Neuronal stem cell (in vitro differentiated cells): ENCODE data around the gene MEF2C.
A peak's percentile ranks its signal among the peaks of the same experiment; 100 is the strongest.

Source experiments
- DNase-seq: peaks from one replicate; pipeline ENCODE4 v3.0.0-alpha.2; 2013; ENCODE audit warnings: low spot score
- H2AFZ ChIP-seq: one replicate; pipeline ENCODE4 v1.6.1; 2013; ENCODE audit warnings: mild to moderate bottlenecking, low read length, inconsistent platforms
- H2AK5ac ChIP-seq: 2 replicates; pipeline ENCODE4 v1.6.1; 2013; ENCODE audit warnings: low read depth, mild to moderate bottlenecking, inconsistent platforms, low read length, moderate library complexity, mixed read lengths
- H2BK120ac ChIP-seq: 2 replicates; pipeline ENCODE4 v1.6.1; 2013; ENCODE audit warnings: low read depth, mild to moderate bottlenecking, inconsistent platforms, low read length, moderate library complexity, mixed read lengths
- H2BK12ac ChIP-seq: one replicate; pipeline ENCODE4 v1.6.1; 2013; ENCODE audit warnings: low read length, inconsistent platforms
- H2BK15ac ChIP-seq: 2 replicates; pipeline ENCODE4 v1.6.1; 2013; ENCODE audit warnings: mild to moderate bottlenecking, low read length, inconsistent platforms, mixed read lengths
- H2BK5ac ChIP-seq: one replicate; pipeline ENCODE4 v1.6.1; 2013; ENCODE audit warnings: inconsistent platforms, mild to moderate bottlenecking, low read length, moderate library complexity
- H3K14ac ChIP-seq: one replicate; pipeline ENCODE4 v1.6.1; 2013; ENCODE audit warnings: low read length, inconsistent platforms
- H3K18ac ChIP-seq: 2 replicates; pipeline ENCODE4 v1.6.1; 2013; ENCODE audit warnings: low read length, inconsistent platforms
- H3K23ac ChIP-seq: 2 replicates; pipeline ENCODE4 v1.6.1; 2013; ENCODE audit warnings: low read depth, mild to moderate bottlenecking, mixed read lengths, low read length, inconsistent platforms; ENCODE audit not compliant: poor library complexity
- H3K27ac ChIP-seq: replicated peaks from 3 replicates; pipeline ENCODE4 v1.5.1; 2013; ENCODE audit warnings: low read length, inconsistent platforms
- H3K27me3 ChIP-seq, 3 experiments: 2 replicates each; pipeline ENCODE4 v1.6.1; 2013; ENCODE audit warnings: low read length in 3 of 3, mild to moderate bottlenecking in 2 of 3, inconsistent platforms in 1 of 3, low read depth in 1 of 3, mixed read lengths in 1 of 3, moderate library complexity in 1 of 3; ENCODE audit not compliant: control insufficient read depth in 3 of 3, insufficient read depth in 3 of 3
- H3K36me3 ChIP-seq, 2 donors: replicated peaks in 1 of 2; 2 replicates each; pipeline ENCODE4 v1.6.1; 2013; ENCODE audit warnings: low read length in 2 of 2; ENCODE audit not compliant: control insufficient read depth in 2 of 2, insufficient read depth in 2 of 2
- H3K4ac ChIP-seq: 2 replicates; pipeline ENCODE4 v1.6.1; 2013; ENCODE audit warnings: inconsistent platforms, mild to moderate bottlenecking, low read length, moderate library complexity
- H3K4me1 ChIP-seq, 2 donors: 1 replicate in 1 of 2; 2 replicates in 1 of 2; pipeline ENCODE4 v1.6.1; 2013; ENCODE audit warnings: low read length in 2 of 2, low read depth in 1 of 2; ENCODE audit not compliant: control insufficient read depth in 2 of 2, insufficient read depth in 1 of 2
- H3K4me2 ChIP-seq: one replicate; pipeline ENCODE4 v1.6.1; 2013; ENCODE audit warnings: mild to moderate bottlenecking, low read length, inconsistent platforms; ENCODE audit not compliant: insufficient read depth, poor library complexity, severe bottlenecking
- H3K4me3 ChIP-seq, 2 donors: 2 replicates each; pipeline ENCODE4 v1.5.1; 2013; ENCODE audit warnings: low read length in 2 of 2, mild to moderate bottlenecking in 2 of 2, inconsistent platforms in 1 of 2, moderate library complexity in 1 of 2
- H3K79me1 ChIP-seq: one replicate; pipeline ENCODE4 v1.6.1; 2013; ENCODE audit warnings: low read depth, mild to moderate bottlenecking, inconsistent platforms, low read length, moderate library complexity
- H3K9ac ChIP-seq: one replicate; pipeline ENCODE4 v1.6.1; 2013; ENCODE audit warnings: mild to moderate bottlenecking, low read depth, low read length, inconsistent platforms; ENCODE audit not compliant: poor library complexity
- H3K9me3 ChIP-seq, 2 donors: replicated peaks in 1 of 2; 2 replicates each; pipeline versions ENCODE3 to v1.6.1; 2013; ENCODE audit warnings: low read length in 2 of 2, mild to moderate bottlenecking in 2 of 2, inconsistent platforms in 1 of 2, low read depth in 1 of 2, mixed read lengths in 1 of 2, moderate library complexity in 1 of 2; ENCODE audit not compliant: control insufficient read depth in 2 of 2, insufficient read depth in 1 of 2
- H4K8ac ChIP-seq: one replicate; pipeline ENCODE4 v1.6.1; 2013; ENCODE audit warnings: low read depth, mild to moderate bottlenecking, inconsistent platforms, low read length, moderate library complexity
- H4K91ac ChIP-seq: one replicate; pipeline ENCODE4 v1.6.1; 2013; ENCODE audit warnings: low read length, low read depth, mild to moderate bottlenecking, inconsistent platforms; ENCODE audit not compliant: poor library complexity
- WGBS, 2 donors: extraction: QIAGEN DNeasy Blood & Tissue Kit; methylation state at CpG; one replicate each; pipeline ENCODE4 v1.1.7; 2013; ENCODE audit warnings: missing lambda C conversion rate in 2 of 2, mixed read lengths in 1 of 2; ENCODE audit not compliant: insufficient read length in 2 of 2, insufficient replicate concordance in 1 of 2; ENCODE audit errors: extremely low coverage in 2 of 2; 5-methylcytosine and 5-hydroxymethylcytosine counted together

MEF2C gene

DNA sequence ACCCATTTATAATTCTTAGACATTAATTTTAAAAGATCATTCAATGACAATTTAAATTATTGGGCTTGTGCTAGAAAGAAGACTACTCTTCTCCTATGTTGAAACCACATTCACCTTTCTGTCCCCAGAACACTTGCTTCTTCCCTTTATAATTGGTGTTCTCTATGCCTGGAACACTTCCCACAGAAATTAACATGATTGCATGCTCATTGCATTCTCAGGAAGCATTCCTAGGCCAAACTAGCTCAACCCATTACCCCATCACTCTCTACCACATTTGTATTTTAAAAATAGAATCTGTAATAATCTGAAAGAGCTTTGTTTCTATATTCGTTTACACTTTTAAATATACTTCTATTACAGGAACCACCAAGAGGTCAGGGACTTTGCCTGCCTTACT lies 184.7 kb downstream of the MEF2C start:
- Histone ChIP-seq H3K79me1 (no peaks in the 10 kb centered on the region), H3K18ac (no peak overlapping the region), H3K9me3 (peaks cover 3 to 4% of the 10 kb centered on the region in 2 donors), H4K8ac (no peak overlapping the region), H3K23ac (no peak overlapping the region), H4K91ac (no peak overlapping the region), H3K4me2 (no peak overlapping the region), H3K4me3 (no peak overlapping the region), H3K4ac (no peak overlapping the region), H3K14ac (no peak overlapping the region), H2BK12ac (no peak overlapping the region), H2BK15ac (no peak overlapping the region), H3K4me1 (peaks cover 0 to 5% of the 10 kb centered on the region in 2 donors), H2AFZ (no peak overlapping the region), H3K27me3 (peaks cover 19 to 84% (median 26%) of the 10 kb centered on the region in 3 experiments), H3K36me3 (no peaks in the 10 kb centered on the region), H2BK120ac (no peak overlapping the region), H2BK5ac (no peak overlapping the region), H3K9ac (no peak overlapping the region), H2AK5ac (no peak overlapping the region), H3K27ac (no peak overlapping the region)
- WGBS, 2 donors, result no CpG with 5 or more reads among the region's 1 CpG
- no peak for DNase-seq

- Histone ChIP-seq H2BK15ac (no peak overlapping the region), H2AFZ (no peak overlapping the region), H4K8ac (no peak overlapping the region), H3K4ac (no peak overlapping the region), H3K9me3 (peaks cover 3 to 4% of the 10 kb centered on the region in 2 donors), H3K4me3 (no peak overlapping the region), H3K27ac (no peak overlapping the region), H2BK5ac (no peak overlapping the region), H3K4me1 (peaks cover 2 to 7% of the 10 kb centered on the region in 2 donors), H3K18ac (no peak overlapping the region), H3K14ac (no peak overlapping the region), H3K79me1 (no peaks in the 10 kb centered on the region), H2AK5ac (no peak overlapping the region), H2BK120ac (no peak overlapping the region), H3K9ac (no peak overlapping the region), H2BK12ac (no peak overlapping the region), H3K23ac (no peak overlapping the region), H3K27me3 (peaks cover 34 to 97% (median 44%) of the 10 kb centered on the region in 3 experiments), H3K36me3 (no peaks in the 10 kb centered on the region), H3K4me2 (no peak overlapping the region), H4K91ac (no peak overlapping the region)
- DNase-seq, result no peak
Measured at GRCh38 chr5:88696466-88696865, 186.5 kb downstream of the MEF2C start.

DNA sequence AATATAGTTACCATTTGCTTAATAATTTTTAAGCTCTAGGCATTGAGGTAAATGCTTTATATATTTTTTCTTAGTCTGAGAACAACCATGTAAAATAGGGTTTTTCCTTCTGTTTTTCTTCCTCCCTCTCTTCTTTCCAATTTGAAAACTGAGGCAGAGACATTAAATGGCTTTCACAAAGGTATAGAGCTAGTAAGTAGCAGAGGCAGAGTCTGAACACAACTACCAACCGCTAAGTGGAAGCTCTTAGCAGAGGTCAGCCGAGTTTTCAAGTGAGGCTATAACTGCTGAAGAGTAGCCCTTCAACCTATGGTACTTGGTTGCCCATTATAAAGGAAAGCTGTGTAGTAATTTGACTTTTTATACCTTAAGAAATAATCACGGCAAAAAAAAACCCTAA lies 187.1 kb downstream of the MEF2C start:
- no peak overlapping the region for H2BK12ac ChIP-seq
- H3K4me1 ChIP-seq, result peaks cover 2 to 7% of the 10 kb centered on the region in 2 donors
- peaks cover 36 to 100% (median 49%) of the 10 kb centered on the region in 3 experiments for H3K27me3 ChIP-seq
- H4K8ac ChIP-seq, result no peak overlapping the region
- H4K91ac ChIP-seq, result no peak overlapping the region
- H3K4me3 ChIP-seq, result no peak overlapping the region
- H2AK5ac ChIP-seq, result no peak overlapping the region
- no peaks in the 10 kb centered on the region for H3K36me3 ChIP-seq
- no peak overlapping the region for H2BK15ac ChIP-seq
- H3K18ac ChIP-seq, result no peak overlapping the region
- H3K23ac ChIP-seq, result no peak overlapping the region
- no peak overlapping the region for H3K14ac ChIP-seq
- H2AFZ ChIP-seq, result no peak overlapping the region
- H3K27ac ChIP-seq, result no peak overlapping the region
- peaks cover 3 to 4% of the 10 kb centered on the region in 2 donors for H3K9me3 ChIP-seq
- H2BK120ac ChIP-seq, result no peak overlapping the region
- H3K79me1 ChIP-seq, result no peaks in the 10 kb centered on the region
- no peak overlapping the region for H3K4ac ChIP-seq
- DNase-seq, result no peak
- no peak overlapping the region for H2BK5ac ChIP-seq
- no CpG with 5 or more reads among the region's 3 CpGs for WGBS, 2 donors
- H3K9ac ChIP-seq, result no peak overlapping the region
- H3K4me2 ChIP-seq, result no peak overlapping the region

DNA sequence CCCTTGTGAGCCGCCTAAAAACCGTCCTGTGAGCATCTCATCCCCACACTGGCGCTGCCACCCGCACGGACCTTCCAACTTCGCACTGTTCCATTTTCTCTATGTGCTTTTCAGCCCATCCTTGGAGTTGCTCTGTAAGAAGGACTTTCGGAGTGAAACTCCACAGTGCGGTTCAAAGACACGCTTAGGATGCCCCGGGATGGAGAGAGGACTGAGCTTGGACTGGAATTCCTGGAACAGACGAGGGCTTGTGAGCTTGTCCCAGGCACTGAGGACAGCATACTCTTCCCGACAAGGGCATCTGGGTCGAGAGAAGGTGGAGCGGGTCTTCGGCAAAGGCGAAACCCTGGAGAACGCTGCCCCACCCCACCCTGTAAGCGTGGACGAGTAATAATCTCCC lies 187.8 kb downstream of the MEF2C start:
- DNase-seq, result no peak

More for the DNA sequence above, 187.8 kb downstream of the MEF2C start:
- H2AFZ ChIP-seq, result no peak overlapping the region
- H2AK5ac ChIP-seq, result no peak overlapping the region
- no peak overlapping the region for H2BK15ac ChIP-seq
- H3K27ac ChIP-seq, result no peak overlapping the region
- no peaks in the 10 kb centered on the region for H3K36me3 ChIP-seq
- H4K8ac ChIP-seq, result peak overlapping the region; percentile 89
- no CpG with 5 or more reads among the region's 19 CpGs for WGBS, 2 donors
- no peak overlapping the region for H2BK5ac ChIP-seq
- H2BK12ac ChIP-seq, result no peak overlapping the region
- H3K18ac ChIP-seq, result peak overlapping the region; percentile 72
- H3K14ac ChIP-seq, result no peak overlapping the region
- H3K4ac ChIP-seq, result no peak overlapping the region
- no peak overlapping the region for H3K23ac ChIP-seq
- H3K27me3 ChIP-seq, result peaks cover 42 to 100% (median 56%) of the 10 kb centered on the region in 3 experiments
- H3K4me1 ChIP-seq, result peaks cover 2 to 10% of the 10 kb centered on the region in 2 donors
- H3K4me2 ChIP-seq, result no peak overlapping the region
- no peaks in the 10 kb centered on the region for H3K79me1 ChIP-seq
- no peak overlapping the region for H3K4me3 ChIP-seq
- H4K91ac ChIP-seq, result no peak overlapping the region
- no peak overlapping the region for H2BK120ac ChIP-seq
- no peak overlapping the region for H3K9ac ChIP-seq
- peaks cover 3 to 4% of the 10 kb centered on the region in 2 donors for H3K9me3 ChIP-seq
